Fibroblast of mammary gland (primary cell): ENCODE measurements around the gene ZNF564.
"Not testable (repeated sequence)": the region's sequence is repeated elsewhere in the genome, so short reads cannot be mapped to it uniquely, and the experiment has no call there.

Source experiments
- DNase-seq: peaks from one replicate; pipeline ENCODE4 v3.0.0-alpha.2; 2010; ENCODE audit warnings: low read depth
- H3K4me3 ChIP-seq: 2 replicates; pipeline ENCODE4 v1.5.1; 2011; ENCODE audit warnings: low read depth, mild to moderate bottlenecking, low read length, moderate library complexity; ENCODE audit not compliant: control insufficient read depth
- CTCF ChIP-seq: conservative IDR thresholded peaks from 2 replicates; pipeline ENCODE4 v1.5.1; 2011; ENCODE audit warnings: low read depth, low read length, inconsistent platforms; ENCODE audit not compliant: control insufficient read depth, insufficient read depth

ZNF564 gene

GRCh38 chr19:12521996-12522395 is 29.3 kb downstream of the ZNF564 start:
- no peak for TF ChIP-seq CTCF
- DNase-seq, result no peak
- H3K4me3 ChIP-seq, result no peak overlapping the region

GRCh38 chr19:12513531-12514061 is 37.7 kb downstream of the ZNF564 start:
- no peak overlapping the region for H3K4me3 ChIP-seq
- no peak for DNase-seq
- no peak for TF ChIP-seq CTCF

- no peak for DNase-seq
- no peak for TF ChIP-seq CTCF
Measured at GRCh38 chr19:12497032-12497431, 54.2 kb downstream of the ZNF564 start.

GRCh38 chr19:12496480-12496879 is 54.8 kb downstream of the ZNF564 start:
- no peak for TF ChIP-seq CTCF
- no peak for DNase-seq
- H3K4me3 ChIP-seq, result no peak overlapping the region

More at GRCh38 chr19:12497032-12497431, 54.2 kb downstream of the ZNF564 start:
- no peak overlapping the region for H3K4me3 ChIP-seq

GRCh38 chr19:12495002-12495802 is 56.1 kb downstream of the ZNF564 start:
- no peak for TF ChIP-seq CTCF
- peak; percentile 74 for DNase-seq
- peak overlapping the region; percentile 55 for H3K4me3 ChIP-seq

- DNase-seq, result no peak
- H3K4me3 ChIP-seq, result no peak overlapping the region
- no peak for TF ChIP-seq CTCF
Measured at GRCh38 chr19:12494260-12494860, 56.9 kb downstream of the ZNF564 start.

GRCh38 chr19:12486265-12486783 is 65.0 kb downstream of the ZNF564 start:
- H3K4me3 ChIP-seq, result not testable (repeated sequence)

More at GRCh38 chr19:12486265-12486783, 65.0 kb downstream of the ZNF564 start:
- DNase-seq, result not testable (repeated sequence)
